ENCODE data around the gene MDK.

GRCh38 chr11:46404476-46405017, 23.1 kb downstream of the MDK start:
- TF ChIP-seq POLR2AphosphoS5 (IDR thresholded peaks at IDR 0.05; ENCODE audit: low read depth) (no peak), GABPA (IDR thresholded peaks at IDR 0.05; ENCODE audit: low read depth) (no peak)
- TF ChIP-seq, protein P1, sequence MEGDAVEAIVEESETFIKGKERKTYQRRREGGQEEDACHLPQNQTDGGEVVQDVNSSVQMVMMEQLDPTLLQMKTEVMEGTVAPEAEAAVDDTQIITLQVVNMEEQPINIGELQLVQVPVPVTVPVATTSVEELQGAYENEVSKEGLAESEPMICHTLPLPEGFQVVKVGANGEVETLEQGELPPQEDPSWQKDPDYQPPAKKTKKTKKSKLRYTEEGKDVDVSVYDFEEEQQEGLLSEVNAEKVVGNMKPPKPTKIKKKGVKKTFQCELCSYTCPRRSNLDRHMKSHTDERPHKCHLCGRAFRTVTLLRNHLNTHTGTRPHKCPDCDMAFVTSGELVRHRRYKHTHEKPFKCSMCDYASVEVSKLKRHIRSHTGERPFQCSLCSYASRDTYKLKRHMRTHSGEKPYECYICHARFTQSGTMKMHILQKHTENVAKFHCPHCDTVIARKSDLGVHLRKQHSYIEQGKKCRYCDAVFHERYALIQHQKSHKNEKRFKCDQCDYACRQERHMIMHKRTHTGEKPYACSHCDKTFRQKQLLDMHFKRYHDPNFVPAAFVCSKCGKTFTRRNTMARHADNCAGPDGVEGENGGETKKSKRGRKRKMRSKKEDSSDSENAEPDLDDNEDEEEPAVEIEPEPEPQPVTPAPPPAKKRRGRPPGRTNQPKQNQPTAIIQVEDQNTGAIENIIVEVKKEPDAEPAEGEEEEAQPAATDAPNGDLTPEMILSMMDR (IDR thresholded peaks at IDR 0.05; ENCODE audit: insufficient read depth, low read length), result no peak

Data from HL-60 (cell line).